Omental fat pad (tissue), 4 donors: ENCODE results near the gene DAGLA. TPM values are rescaled to one million over a fixed set of nuclear protein-coding genes. Genes with fewer than 3 reads are reported as not detected.

Source experiments
- ATAC-seq: fragments of 150-250 bp; one replicate; pipeline ENCODE4 v1.9.1; 2016; ENCODE audit warnings: mild to moderate bottlenecking, moderate library complexity; ENCODE audit not compliant: low FRiP score
- DNase-seq: peaks from one replicate; pipeline ENCODE4 v3.0.0-alpha.2; 2019; ENCODE audit warnings: low spot score
- CTCF ChIP-seq, 3 donors: fragments of 450-650 bp; IDR thresholded peaks; one replicate each; pipeline ENCODE4 v1.5.1; 2016 to 2017; ENCODE audit warnings: antibody characterized with exemption in 3 of 3, mild to moderate bottlenecking in 3 of 3, moderate library complexity in 2 of 3
- total RNA-seq, 4 donors: library from RNA; depleted of rRNA; stranded (reverse); fragments of >200 nt; gene quantifications; one replicate each; pipeline ENCODE4 v1.1.0, GENCODE V29; 2016

The DAGLA gene
- total RNA-seq, 4 donors from 2014 or later: 1.4 to 4.6 (median 2.8) TPM

DNA sequence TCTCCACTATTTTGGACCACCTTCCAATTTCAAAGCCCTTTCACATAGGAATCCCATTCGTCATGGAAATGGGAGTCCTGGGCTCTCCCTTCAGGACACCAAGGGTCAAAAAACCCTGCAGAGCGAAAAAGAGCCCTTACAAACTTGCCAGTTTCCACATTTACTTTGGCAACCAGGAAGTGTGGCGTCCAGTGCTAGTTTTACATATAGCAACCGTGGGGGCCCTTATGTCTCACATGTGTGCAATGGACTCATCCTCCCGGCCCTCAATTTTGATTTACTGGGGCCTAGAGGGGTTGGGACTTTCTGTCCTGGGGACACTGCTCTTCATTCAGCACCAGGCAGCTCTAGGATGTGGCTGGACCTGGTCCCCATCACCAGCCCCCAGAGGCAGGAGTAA lies 33.7 kb downstream of the DAGLA start:
- TF ChIP-seq CTCF (IDR thresholded peaks at IDR 0.05): no peak
- ATAC-seq (no peak), DNase-seq (no peak)

DNA sequence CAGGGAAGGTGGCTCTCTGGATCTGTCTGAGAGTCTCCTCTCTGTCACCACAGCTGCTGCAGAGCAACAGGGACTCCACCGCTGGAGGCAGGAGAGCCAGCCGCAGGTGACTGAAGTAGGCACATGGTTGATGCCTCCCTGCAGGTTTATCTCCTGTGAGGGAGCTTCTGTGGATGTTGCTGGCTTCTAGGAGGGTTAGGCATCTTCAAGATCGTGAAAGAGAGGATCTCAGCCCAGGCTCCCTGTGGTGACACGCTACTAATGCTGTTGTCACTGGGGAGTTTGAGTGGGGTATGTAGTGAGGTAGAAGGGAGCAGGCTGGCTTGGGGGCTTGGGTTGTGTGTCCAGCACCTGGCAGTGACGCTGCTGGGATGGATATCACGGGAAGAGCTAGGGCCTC lies 34.1 kb downstream of the DAGLA start:
- DNase-seq (no peak), ATAC-seq (no peak)
- no peak for TF ChIP-seq CTCF (IDR thresholded peaks at IDR 0.05)

DNA sequence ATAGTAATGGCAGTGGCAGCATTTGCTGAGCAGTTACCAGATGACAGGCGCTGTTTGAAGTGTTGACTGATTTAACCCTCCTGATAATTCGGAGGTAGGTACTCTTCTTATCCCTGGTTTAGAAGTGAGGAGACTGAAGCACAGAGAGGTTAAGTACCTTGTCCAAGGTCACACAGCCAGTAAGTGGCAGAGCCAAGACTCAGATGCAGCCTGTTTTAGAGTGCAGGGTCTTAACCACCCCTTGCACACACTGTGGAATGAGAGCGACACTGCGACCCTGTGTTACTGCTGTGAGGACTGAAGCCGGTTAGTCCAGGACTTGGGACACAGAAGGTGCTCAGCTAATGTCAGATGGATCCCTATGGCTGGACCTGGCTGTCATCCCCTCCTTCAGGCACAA lies 34.7 kb downstream of the DAGLA start:
- no peak for DNase-seq
- TF ChIP-seq CTCF (IDR thresholded peaks at IDR 0.05): no peak
- no peak for ATAC-seq

DNA sequence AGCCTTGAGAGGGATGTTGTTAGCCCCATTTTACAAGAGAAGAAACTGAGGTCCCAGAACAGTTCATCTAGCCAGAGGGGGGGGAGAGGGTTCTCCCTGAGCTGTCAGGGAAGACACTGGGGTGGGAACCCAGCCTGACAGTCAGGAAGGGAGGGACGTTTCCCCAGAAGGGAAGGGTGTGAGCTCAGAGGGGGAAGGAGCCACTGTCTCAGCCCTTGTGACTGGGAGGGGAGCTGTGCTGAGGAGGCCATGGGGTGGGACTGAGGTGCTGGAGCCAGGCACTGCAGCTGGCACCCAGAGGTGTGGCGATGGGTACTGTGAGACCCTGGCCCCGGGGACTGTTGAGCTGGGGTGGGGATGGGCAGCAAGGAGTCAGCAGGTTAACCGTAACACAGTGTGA lies 35.7 kb downstream of the DAGLA start:
- no peak for TF ChIP-seq CTCF (IDR thresholded peaks at IDR 0.05)
- DNase-seq: no peak
- no peak for ATAC-seq

DNA sequence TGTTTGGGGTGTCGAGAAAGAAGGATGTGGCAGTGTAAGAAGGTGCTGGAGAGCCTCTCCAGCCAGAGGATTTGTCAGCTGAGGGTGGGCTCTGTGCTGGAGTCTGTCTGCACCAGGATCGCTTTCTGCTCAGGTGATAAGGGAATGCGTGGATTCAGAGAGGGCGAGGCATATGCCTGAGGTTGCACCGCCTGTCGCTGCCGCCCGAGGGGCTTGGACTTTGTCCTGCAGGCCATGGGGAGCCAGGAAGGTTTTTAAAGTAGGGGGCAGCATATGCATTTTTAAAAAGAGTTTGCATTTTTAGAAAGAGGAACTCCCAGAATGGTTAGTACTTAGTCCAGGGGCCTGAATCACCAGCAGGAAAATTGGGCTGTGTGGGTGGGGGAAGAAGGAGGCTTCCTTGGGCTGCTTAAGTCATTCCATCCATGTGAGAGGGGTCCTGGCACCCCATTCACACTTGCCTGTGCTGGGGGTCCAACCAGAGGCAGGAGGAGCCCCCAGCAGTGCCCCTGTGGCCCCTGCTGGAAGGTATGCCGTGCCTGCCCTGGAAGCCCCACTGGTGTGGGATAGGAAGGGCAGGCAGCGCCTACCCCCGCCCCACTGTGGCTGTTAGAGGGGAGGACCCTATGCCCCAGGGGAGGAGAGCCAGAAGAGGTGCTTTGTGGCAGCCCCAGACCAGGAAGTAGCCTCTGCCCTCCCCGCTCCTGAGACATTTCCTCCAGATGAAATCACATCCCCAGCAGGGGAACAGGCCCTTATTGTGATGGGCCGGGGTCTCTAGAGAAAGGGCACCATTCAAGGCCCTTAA lies 36.5 kb downstream of the DAGLA start:
- TF ChIP-seq CTCF (IDR thresholded peaks at IDR 0.05): no peak
- ATAC-seq (no peak), DNase-seq (no peak)

GRCh38 chr11:61717286-61718033 lies 37.3 kb downstream of the DAGLA start:
- ATAC-seq: no peak
- DNase-seq: no peak
- no peak for TF ChIP-seq CTCF (IDR thresholded peaks at IDR 0.05)
